Activated CD4-positive, CD25-positive, alpha-beta regulatory T cell (primary cell): ENCODE results near the gene MAP2K1.
"Not testable (repeated sequence)": the region's sequence is repeated elsewhere in the genome, so short reads cannot be mapped to it uniquely, and the experiment has no call there.

ENCODE experiments used
- DNase-seq, 4 experiments: peaks; one replicate each; lab custom pipeline; 2025; lab: John Stamatoyannopoulos, UW

The MAP2K1 gene

GRCh38 chr15:66386204-66387123 lies at the start of gene MAP2K1:
Gene MAP2K1, plus strand, starts transcription at chr15:66386912. Its CDS starts 436 bp downstream, at chr15:66387348.
- DNase-seq, result peak; percentile 95 to 97 (median 96)

GRCh38 chr15:66348530-66348929 lies 38.2 kb upstream of the MAP2K1 start:
- not testable (repeated sequence) for DNase-seq

- no peak for DNase-seq
Observed at GRCh38 chr15:66356077-66356358, 30.7 kb upstream of the MAP2K1 start.

GRCh38 chr15:66356359-66357236 lies 30.1 kb upstream of the MAP2K1 start, which contains the start of gene TIPIN:
Gene TIPIN, minus strand, starts transcription at chr15:66356685. Its CDS starts 3,738 bp downstream, at chr15:66352947.
- peak; percentile 89 to 96 (median 95) for DNase-seq

- no peak for DNase-seq
Observed at GRCh38 chr15:66359740-66360139, 27.0 kb upstream of the MAP2K1 start.

GRCh38 chr15:66361745-66362460 lies 24.8 kb upstream of the MAP2K1 start:
- not testable (repeated sequence) for DNase-seq

GRCh38 chr15:66362776-66363175 lies 23.9 kb upstream of the MAP2K1 start:
- DNase-seq, result no peak

GRCh38 chr15:66364944-66365528 lies 21.7 kb upstream of the MAP2K1 start:
- no peak for DNase-seq

- no peak for DNase-seq
Observed at GRCh38 chr15:66369773-66370651, 16.7 kb upstream of the MAP2K1 start.

GRCh38 chr15:66374179-66374578 lies 12.5 kb upstream of the MAP2K1 start:
- no peak for DNase-seq

GRCh38 chr15:66378814-66379430 lies 7.8 kb upstream of the MAP2K1 start:
- no peak for DNase-seq

- DNase-seq, result not testable (repeated sequence)
Observed at GRCh38 chr15:66381376-66381775, 5.3 kb upstream of the MAP2K1 start.

- DNase-seq, result peak; percentile 37 to 63 (median 50)
Observed at GRCh38 chr15:66387163-66388042, 691 bp downstream of the MAP2K1 start.

GRCh38 chr15:66388043-66388363 lies 1.3 kb downstream of the MAP2K1 start:
- no peak for DNase-seq

- DNase-seq, result no peak
Observed at GRCh38 chr15:66388576-66388975, 1.9 kb downstream of the MAP2K1 start.

- DNase-seq, result no peak
Observed at GRCh38 chr15:66389098-66389858, 2.6 kb downstream of the MAP2K1 start.

GRCh38 chr15:66389859-66390381 lies 3.2 kb downstream of the MAP2K1 start:
- DNase-seq, result no peak

GRCh38 chr15:66390678-66391077 lies 4.0 kb downstream of the MAP2K1 start:
- no peak for DNase-seq
